HG02884 (cell line): Measurements from ENCODE around the gene C14orf93.
"Not testable (repeated sequence)": the region's sequence is repeated elsewhere in the genome, so short reads cannot be mapped to it uniquely, and the experiment has no call there.

Experiments used
- ATAC-seq: cut with Tn5 transposase; IDR thresholded peaks from one replicate; pipeline ENCODE4 v1.9.1; 2021; ENCODE audit warnings: mild to moderate bottlenecking, moderate library complexity; ENCODE audit not compliant: unreplicated experiment

The C14orf93 gene

DNA sequence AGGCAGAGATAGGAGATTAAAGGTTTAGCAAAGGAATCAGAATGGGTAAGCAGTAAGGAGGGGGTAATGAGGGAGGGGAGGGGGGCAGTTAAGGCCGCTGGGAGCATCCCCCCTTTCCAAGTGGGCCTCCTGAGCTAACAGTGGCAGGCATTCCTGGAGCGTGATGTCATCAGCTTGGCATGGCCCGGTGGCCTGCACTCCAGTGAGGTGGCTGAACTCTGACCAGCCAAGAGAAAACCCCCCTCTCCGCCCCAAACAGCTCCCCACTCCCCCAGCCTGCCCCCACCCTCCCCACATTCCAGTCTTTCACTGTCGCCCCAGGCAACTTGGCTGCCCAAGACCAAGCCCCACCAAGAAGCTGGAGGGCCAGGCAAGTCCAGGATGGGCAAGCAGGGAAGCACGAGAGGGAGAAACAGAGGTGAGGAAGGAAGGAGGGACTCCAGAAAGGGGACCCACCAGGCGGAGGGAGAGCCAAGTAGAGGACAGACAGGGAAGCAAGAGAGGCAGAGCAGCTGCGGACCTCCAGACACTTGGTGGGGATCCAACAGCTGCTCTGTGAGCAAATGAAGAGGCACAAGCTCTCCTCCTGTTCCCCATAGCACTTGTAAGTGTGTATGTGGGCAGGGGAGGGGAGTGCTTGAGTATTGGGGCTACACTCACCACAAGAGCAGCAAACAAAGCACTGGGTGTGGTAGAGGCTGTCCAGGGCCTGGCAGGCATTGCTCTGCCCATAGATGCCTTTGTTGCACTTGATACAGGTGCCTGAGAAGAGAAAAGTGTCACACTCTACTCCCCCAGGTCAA, 32.1 kb downstream of the C14orf93 start:
- ATAC-seq, result no peak

DNA sequence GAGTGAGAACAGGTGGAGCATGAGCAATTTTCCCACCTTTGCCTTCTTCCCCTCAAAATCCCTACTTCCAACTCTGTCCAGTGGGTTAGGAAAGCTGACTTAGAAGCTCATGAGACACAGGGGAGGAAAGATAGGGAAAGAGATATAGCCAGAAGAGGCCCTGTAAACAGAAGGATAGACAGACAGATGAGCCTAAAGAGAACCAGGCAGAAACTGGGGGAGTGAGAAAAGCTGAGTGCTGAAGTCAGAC, 32.6 kb downstream of the C14orf93 start:
- ATAC-seq, result no peak

DNA sequence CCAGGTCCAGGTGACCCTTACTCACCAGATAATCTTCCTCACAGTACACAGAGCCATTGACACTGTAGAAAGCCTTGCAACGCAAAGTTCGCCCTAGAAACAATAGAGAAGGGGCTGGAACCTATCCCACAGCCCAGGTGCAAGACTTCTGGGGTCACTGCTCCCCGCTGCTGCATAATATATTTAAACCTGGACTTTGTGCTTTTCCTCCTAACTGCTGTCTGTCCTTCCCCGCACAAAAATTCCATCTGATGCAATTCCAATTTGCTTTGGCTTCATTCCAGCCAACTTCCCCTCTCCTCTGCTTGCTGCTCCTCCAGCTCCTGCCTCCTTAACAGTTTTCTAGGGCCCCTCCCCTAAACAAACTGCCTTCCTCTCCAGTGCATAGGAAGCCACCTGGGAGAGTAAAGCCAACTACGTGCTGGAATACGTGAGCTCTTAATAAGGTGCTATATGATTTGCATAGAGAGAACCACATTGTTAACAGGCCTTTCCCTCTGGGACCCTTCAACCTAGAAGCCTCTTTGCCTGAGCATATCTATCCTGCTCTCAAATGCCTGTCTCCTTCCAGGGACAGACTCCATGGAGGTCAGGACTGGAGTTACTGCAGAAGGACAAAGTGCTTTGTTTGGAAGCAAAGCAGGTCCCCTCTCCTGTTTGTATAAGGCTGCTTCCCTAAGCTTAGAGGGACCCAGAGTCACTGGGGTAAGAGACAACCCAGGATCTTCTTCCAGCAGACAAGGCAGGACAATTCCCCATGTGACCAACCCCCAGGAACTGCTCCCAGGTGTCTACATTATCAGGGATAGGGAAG, 33.1 kb downstream of the C14orf93 start:
- no peak for ATAC-seq

DNA sequence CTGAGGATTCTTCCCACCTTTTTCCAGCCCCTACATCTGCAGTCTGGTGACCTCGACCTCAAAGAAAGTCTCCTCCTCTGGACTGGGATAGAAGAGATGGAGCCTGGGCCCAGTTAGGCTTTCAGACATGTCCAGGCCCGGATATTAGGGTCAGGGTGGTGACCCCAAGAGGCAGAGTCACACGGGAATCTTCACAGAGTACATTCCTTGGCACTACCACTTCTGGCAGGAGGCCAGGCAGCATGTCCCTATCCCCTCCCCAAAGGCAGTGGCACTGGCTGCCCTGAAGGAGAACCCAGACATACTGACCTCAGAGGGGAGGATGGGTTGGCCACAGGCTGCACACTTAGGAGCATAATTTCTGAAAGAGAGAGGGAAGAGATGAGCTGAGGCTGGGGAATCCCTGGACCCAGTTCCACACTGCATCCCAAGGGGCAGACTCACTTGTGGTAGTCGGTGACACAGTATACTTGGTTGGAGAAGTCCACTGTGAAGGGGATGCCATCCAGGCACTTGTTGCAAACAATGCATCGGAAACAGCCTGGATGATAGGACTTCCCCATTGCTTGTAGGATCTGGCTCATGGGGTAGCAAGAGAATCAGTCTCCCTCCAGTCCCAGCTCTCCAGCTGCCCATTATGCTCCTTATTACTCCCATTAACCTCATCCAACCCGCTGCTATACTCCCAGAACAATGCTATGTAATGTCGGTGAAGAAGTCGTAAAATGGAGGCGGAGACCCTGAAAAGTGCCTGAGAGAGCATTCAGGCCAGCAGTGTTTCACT, 35.2 kb downstream of the C14orf93 start:
- no peak for ATAC-seq

DNA sequence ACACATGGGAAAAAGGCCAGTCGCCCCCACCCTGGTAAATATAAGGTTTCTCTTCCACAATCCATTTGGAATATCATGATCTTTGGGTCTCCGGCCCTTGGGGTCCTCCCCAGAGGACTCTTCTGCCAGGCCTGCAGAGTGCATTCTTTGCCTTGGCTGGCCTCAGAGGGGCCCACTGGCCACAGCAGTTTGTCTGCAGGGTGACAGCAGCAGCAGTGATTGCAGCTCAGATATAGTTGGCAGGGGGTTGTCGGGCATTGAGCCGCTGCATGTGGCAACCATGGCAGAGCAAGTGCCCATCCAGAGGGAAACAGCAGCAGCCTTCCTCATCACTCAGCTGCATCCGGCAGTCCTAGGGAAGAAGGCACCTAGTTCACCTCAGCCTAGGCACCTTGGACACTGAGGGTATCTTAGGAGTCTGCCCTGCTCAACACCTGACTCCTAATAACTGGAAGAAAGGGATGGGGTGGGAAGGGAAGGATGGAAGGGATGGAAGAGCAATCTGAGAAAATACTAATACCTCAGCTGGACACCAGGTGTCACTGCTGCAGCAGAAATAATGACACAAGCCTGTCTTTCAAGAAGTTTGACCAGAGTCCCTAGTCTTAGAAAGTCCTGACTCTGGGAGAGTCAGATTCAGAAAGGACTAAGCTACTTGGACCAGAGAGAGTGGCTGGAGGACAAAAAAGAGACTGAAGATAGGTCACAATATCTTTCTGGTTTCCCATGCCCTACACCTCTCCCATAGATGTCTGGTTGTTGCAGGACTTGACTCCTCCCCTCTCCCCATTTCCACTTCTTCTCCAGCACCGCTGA, 36.5 kb downstream of the C14orf93 start:
- ATAC-seq, result no peak

DNA sequence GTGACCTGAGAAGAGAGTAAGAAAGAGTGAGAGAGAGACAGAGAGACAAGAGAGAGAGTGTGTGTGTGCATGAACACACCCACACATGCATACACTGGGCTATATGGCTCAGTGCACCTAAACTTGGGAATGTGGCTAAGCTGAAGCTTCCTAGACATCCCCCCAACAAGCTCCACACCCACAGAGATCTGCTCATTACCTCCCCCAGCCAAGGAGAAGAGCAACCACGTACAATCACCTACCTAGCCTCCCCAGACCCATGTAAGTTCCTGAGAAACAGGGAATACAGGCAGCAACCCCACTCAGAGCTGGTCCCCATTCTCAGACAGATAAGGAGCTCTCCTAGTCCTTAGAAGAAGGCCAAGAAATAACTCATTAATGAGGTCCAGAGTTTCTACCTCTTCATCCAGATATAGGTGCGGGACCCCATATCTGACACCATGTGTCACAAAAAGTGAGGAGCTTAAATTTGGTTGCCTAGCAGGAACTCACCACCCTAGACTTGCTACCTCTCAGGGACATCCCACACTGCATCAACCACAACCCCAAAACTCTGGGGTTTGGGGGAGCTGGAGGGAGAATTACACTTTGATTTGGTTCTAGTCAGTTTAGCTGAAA, 37.5 kb downstream of the C14orf93 start:
- ATAC-seq, result no peak

DNA sequence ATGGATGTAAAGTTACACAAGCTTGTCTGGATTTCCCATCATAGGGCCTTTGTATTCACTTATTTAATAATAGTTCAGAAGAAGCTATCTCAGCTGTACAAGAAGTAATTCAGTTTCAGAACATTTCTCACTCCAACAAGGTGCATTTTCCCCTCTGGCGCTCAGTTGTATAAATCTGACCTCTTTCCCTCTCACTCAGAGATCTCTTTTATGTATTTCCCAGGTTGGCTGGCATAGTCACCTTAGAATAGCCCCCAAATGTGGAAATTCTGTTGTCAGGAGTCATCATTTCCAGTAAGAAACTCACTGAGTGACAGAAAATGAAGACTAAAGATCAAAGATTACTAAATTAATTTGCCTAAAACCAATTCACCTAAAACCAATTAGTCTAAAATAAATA, 38.8 kb downstream of the C14orf93 start:
- no peak for ATAC-seq

DNA sequence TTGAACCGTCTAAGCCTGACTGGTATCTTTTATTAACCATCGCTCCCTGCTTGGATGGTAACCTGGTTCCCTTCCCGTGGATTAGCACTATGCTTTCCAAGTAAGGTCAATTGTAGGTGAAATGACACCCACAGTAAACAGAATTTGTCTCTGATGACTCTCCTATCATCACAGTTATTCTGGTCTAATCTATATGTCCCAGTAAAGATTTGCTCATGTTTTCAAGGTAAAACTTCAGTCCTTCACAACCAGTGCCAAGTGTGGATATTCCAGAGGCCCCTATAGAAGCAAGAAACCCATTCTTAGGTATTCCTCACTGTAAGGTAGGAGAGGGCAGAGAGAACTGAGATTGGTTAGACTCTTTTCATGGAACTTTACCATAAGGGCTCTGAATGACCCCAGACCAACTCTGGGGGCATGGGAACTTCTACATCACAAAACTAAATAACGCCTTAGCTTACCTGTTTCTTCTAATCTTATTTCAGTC, 43.1 kb downstream of the C14orf93 start:
- ATAC-seq, result no peak

DNA sequence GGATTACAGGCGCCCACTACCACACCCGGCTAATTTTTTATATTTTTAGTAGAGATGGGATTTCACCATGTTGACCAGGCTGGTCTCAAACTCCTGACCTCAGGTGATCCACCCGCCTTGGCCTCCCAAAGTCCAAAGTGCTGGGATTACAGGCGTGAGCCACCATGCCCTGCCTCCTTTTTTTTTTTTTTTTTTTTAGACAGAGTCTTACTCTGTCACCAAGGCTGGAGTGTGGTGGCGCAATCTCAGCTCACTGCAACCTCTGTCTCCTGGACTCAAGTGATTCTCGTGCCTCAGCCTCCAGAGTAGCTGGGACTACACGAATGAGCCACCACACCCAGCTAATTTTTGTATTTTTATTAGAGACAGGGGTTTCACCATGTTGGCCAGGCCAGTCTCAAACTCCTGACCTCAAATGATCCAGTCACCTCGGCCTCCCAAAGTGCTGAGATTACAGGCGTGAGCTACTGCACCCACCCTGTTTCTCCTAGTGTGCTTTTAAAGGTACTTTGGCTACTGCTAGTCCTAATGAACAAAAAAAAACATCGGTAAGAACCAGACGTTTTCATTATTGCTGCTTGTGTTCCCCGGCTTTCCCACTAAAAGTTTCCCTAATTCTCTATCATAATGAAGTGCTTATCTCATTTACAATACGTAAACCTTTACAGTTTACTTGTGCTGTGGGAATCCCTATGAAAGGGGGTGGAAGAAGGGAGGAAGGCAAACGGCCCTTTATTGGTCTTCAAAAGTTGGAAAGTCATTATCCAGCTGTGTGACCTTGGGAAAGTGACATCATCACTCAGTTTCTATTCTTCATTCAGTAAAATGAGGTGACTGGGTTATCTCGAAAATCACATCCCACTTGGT, 43.8 kb downstream of the C14orf93 start:
- ATAC-seq, result not testable (repeated sequence)

DNA sequence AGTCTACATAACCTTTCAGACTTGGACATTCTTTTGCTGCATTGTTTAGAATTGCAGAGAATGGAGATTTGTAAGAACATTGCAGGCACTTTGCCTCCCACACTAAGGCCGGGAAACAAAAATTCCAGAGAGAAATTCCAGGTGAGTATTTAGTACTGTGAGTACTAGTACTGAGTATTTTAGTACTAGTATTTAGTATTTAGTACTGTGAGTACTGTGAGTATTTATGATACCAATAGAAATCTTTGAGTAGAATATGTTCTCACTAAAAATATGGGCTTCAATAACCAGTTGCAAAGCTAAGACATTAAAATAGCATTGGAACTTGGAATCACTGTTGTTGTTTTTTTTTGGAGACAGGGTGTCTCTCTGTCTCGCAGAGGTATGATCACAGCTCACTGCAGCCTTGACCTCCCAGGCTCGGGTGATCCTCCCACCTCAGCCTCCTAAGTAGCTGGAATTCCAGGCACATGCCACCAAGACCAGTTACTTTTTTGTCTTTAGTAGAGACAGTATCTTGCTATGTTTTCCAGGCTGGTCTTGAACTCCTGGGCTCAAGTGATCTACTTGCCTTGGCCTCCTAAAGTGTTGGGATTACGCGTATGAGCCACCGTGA, 47.8 kb downstream of the C14orf93 start:
- no peak for ATAC-seq

DNA sequence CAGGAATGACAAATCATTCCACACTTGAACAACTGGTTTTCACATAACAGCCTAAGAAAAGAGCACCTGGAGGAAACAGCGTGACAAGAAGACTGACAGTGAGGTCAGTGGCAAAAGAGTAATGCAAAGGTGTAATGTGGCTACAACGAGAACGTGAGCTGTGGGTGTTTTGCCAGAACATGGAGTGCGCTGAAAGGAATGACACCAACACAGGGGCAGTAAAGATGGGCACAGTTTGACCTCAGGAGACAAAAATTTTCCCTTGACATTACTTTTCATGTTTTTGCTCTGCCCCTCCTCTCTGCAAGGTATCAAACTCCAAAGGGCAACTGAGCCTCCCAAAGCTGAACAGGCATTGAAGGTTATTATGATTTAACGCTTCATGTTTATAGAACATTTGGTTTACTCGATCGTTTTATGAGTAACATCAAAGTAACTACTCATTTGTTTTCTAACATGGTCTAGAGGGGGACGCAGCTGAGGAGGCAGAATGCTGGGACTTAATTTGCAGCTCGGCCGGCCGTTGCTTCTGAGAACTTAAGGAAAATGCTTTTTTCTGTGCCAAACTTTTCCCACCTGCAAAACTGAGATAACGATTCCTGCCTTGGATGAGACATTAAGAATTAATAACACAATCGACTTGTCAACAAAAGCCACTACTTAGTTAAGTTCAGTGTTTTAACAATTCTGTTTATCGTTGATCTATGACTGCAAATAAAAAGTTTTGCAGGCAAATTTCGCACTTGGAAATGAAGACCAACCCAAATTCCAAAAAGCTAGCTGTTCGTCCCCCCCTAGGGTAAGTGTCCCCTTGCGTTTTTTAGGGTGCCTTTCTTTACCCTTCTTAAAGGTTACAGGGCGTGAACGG, 54.0 kb downstream of the C14orf93 start:
- ATAC-seq, result no peak

DNA sequence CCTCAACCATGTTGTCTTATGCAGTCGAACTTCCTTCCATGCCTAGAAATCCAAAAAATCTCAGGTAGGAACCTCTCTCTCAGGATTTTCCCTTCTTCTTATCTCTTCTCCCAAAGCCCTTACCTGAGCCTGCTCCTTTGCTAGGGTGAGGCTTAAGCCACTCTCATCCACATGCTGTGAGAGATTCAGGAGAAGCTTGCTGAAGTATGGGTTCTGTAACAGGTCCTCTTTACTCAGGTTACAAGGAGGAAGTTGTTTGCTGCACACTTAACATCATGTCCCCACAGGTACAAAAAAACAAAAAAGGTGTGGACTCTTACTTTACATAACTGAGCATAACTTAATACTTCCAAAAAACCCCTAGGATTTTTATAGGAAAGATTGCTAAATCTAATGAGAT, 57.5 kb downstream of the C14orf93 start:
- no peak for ATAC-seq

DNA sequence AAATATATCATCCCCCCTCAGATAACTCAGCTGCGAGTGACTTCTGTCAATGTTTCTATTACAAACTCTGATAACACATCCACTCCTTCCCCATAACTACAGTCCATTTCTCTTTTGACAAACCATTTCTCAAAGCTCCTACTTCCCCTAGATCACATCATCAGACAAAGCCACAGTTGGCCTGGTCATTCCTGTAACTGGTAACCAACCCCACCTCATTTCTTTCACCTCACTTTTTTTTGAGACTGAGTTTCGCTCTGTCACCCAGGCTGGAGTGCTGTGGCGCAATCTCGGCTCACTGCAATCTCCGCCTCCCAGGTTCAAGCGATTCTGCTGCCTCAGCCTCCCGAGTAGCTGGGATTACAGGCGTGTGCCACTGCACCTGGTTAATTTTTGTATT, 58.1 kb downstream of the C14orf93 start:
- not testable (repeated sequence) for ATAC-seq

DNA sequence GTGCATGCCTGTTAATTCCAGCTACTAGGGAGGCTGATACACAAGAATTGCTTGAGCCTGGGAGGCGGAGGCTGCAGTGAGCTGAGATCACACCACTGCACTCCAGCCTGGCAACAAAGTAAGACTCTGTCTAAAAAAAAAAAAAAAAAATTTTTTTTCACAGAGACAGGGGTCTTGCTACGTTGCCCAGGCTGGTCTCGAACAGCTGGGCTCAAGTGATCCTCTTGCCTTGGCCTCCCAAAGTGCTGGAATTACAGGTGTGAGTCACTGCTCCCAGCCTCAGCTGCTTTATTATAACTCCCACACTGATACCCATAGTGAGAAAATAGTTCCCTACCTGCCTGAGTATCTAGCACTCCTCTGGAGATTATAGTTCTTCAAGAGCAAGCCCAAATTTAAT, 64.3 kb downstream of the C14orf93 start:
- no peak for ATAC-seq

DNA sequence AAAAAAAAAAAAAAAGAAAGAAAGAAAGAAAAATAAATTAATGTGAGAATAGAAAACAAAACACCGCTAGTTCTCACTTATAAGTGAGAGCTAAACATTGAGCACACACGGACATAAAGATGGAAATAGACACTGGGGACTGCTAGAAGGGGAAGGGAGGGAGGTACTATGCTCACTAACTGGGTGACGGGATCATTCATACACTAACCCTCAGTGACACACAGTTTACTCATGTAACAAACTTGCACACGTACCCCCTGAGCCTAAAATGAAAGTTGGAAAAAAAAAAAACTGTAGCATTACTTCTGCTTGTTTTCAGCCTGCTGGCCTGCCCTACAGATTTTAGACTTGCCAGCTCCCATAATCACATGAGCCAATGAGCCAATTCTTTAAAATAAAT, 70.3 kb downstream of the C14orf93 start:
- ATAC-seq, result no peak
